ENCODE measurements around the gene SMIM24. TPM values are rescaled to one million over a fixed set of nuclear protein-coding genes. Genes with fewer than 3 reads are reported as not detected.
"Not testable (repeated sequence)": the region's sequence is repeated elsewhere in the genome, so short reads cannot be mapped to it uniquely, and the experiment has no call there.

SMIM24 gene
- total RNA-seq, 1 experiment from 2014 or later: 0.58 TPM

DNA sequence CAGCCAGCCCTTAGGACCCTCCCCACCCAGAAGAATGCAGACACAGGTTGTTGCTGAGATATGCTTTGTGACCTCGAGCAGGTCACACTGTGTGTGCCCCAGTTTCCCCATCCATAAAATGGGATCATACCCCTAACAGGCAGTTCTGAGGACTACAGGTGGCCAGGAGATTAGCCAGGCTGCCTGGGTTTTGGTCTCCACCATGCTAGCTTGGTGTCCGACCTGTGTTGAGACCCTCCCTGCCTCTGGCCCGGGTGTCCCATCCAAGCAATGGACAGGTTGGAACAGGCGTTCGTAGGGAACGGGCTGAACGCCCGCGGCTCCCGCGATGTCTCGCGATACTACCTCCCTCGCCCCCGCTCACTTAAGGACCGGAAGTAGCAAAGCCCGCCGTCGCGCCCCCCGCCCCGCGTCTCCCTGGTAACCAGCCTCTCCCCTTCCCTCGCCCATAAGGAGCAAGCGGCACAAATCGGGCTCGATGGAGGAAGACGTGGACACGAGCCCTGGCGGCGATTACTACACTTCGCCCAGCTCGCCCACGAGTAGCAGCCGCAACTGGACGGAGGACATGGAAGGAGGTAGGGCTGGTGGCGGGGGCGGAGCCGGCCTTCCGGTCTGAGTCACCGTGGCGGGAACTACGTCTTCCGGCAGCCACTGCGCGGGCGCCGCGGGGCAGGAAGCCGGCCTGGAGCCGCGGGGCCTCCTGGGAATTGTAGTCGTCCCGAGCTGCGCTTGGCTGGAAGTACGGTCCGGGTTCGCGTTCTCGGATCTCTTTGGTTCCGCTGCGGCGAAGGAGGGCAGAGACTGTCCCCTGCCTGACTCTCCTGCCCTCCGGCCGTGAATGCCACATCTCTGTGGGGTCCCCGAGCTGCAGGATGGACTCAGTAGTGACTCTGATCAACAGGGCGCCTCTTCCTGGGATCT, 45.4 kb downstream of the SMIM24 start:
- peak; percentile 88 for DNase-seq (ENCODE audit: low spot score)

GRCh38 chr19:3433805-3434540, 46.4 kb downstream of the SMIM24 start:
- DNase-seq (ENCODE audit: low spot score): no peak

- DNase-seq (ENCODE audit: low spot score): no peak
Observed at GRCh38 chr19:3433313-3433712, 47.0 kb downstream of the SMIM24 start.

GRCh38 chr19:3431760-3432397, 48.4 kb downstream of the SMIM24 start:
- DNase-seq (ENCODE audit: low spot score): no peak

DNA sequence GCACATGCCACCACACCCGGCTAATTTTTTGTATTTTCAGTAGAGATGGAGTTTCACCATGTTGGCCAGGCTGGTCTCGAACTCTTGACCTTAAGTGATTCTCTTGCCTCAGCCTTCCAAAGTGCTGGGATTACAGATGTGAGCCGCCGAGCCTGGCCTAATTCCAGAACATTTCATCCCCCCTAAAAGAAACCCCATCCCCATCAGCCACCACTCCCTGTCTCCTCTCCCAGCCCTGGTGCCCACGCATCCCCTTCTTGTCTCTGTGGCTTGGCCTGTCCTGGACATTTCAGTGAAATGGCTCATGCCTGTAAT, 50.0 kb downstream of the SMIM24 start:
- not testable (repeated sequence) for DNase-seq (ENCODE audit: low spot score)

- no peak for DNase-seq (ENCODE audit: low spot score)
Observed at GRCh38 chr19:3426433-3426832, 53.9 kb downstream of the SMIM24 start.

Small RNA genes lying within 50 kb of the gene (small RNA-seq; reads per million reads assigned to genes)
- not detected for gene RF00212

Other genes starting within 250 kb of the SMIM24 start
- 23.1 and 34.2 TPM in 2 replicates for gene NFIC, start 113.9 kb downstream of the SMIM24 start, total RNA-seq (2014; rRNA removed; shearing (Covaris generic))
- 0.60 and 1.4 TPM in 2 replicates for gene SMIM44, start 2.9 kb upstream of the SMIM24 start, total RNA-seq (2014; rRNA removed; shearing (Covaris generic))
- 46.8 and 52.8 TPM in 2 replicates for gene DOHH, start 20.1 kb upstream of the SMIM24 start, total RNA-seq (2014; rRNA removed; shearing (Covaris generic))
- 49.8 and 62.5 TPM in 2 replicates for gene FZR1, start 25.8 kb upstream of the SMIM24 start, total RNA-seq (2014; rRNA removed; shearing (Covaris generic))
- gene TEKTIP1, start 58.6 kb upstream of the SMIM24 start, total RNA-seq (2014; rRNA removed; shearing (Covaris generic)): not detected in 2 replicates
- gene MFSD12, start 77.1 kb upstream of the SMIM24 start, total RNA-seq (2014; rRNA removed; shearing (Covaris generic)): 177 and 185 TPM in 2 replicates
- 120 and 152 TPM in 2 replicates for gene HMG20B, start 92.4 kb upstream of the SMIM24 start, total RNA-seq (2014; rRNA removed; shearing (Covaris generic))
- gene GIPC3, start 105.0 kb upstream of the SMIM24 start, total RNA-seq (2014; rRNA removed; shearing (Covaris generic)): not detected in 2 replicates
- gene TBXA2R, start 126.3 kb upstream of the SMIM24 start, total RNA-seq (2014; rRNA removed; shearing (Covaris generic)): not detected in 2 replicates
- 54.7 and 55.5 TPM in 2 replicates for gene CACTIN, start 146.3 kb upstream of the SMIM24 start, total RNA-seq (2014; rRNA removed; shearing (Covaris generic))
- gene PIP5K1C, start 219.9 kb upstream of the SMIM24 start, total RNA-seq (2014; rRNA removed; shearing (Covaris generic)): 18.0 and 18.9 TPM in 2 replicates
- gene TJP3, start 227.9 kb upstream of the SMIM24 start, total RNA-seq (2014; rRNA removed; shearing (Covaris generic)): 127 and 139 TPM in 2 replicates